Immature natural killer cell (primary cell): ENCODE measurements around the gene CSMD2. TPM values are rescaled to one million over a fixed set of nuclear protein-coding genes. Genes with fewer than 3 reads are reported as not detected.
A peak's percentile ranks its signal among the peaks of the same experiment; 100 is the strongest.

Experiments used
- DNase-seq, 3 donors: peaks; one replicate each; pipeline ENCODE4 v3.0.0; 2022; ENCODE audit warnings: mixed read lengths in 1 of 3
- H3K27ac Mint-ChIP-seq, 6 donors: one replicate each; pipeline ENCODE4 v1.8.0; 2020; ENCODE audit warnings: mixed read lengths in 6 of 6, mild to moderate bottlenecking in 5 of 6, inconsistent platforms in 4 of 6, moderate library complexity in 3 of 6
- H3K27me3 Mint-ChIP-seq, 3 donors: one replicate each; pipeline ENCODE4 v1.8.0; 2020 to 2021; ENCODE audit warnings: low read depth in 3 of 3, mild to moderate bottlenecking in 3 of 3, mixed read lengths in 3 of 3, moderate library complexity in 3 of 3, inconsistent platforms in 1 of 3
- H3K36me3 Mint-ChIP-seq, 3 donors: one replicate each; pipeline ENCODE4 v1.8.0; 2020; ENCODE audit warnings: mixed read lengths in 3 of 3, inconsistent platforms in 2 of 3, mild to moderate bottlenecking in 2 of 3
- H3K4me1 Mint-ChIP-seq, 2 donors: one replicate each; pipeline ENCODE4 v1.8.0; 2020; ENCODE audit warnings: inconsistent platforms in 2 of 2, mild to moderate bottlenecking in 2 of 2, mixed read lengths in 2 of 2, moderate library complexity in 1 of 2
- H3K4me3 Mint-ChIP-seq, 5 donors: one replicate each; pipeline ENCODE4 v1.8.0; 2020; ENCODE audit warnings: mild to moderate bottlenecking in 5 of 5, mixed read lengths in 5 of 5, inconsistent platforms in 3 of 5, moderate library complexity in 3 of 5
- H3K9me3 Mint-ChIP-seq, 6 donors: one replicate each; pipeline ENCODE4 v1.8.0; 2020; ENCODE audit warnings: mild to moderate bottlenecking in 6 of 6, mixed read lengths in 6 of 6, inconsistent platforms in 4 of 6, moderate library complexity in 3 of 6
- polyA plus RNA-seq, 3 donors: library from polyadenylated mRNA; unstranded; fragments of 300-500 nt; fragmentation: Illumina TruSeq; gene quantifications; one replicate each; pipeline ENCODE4 v1.2.3, GENCODE V29; 2021

CSMD2 gene
- polyA plus RNA-seq, 3 donors from 2014 or later: not detected

DNA sequence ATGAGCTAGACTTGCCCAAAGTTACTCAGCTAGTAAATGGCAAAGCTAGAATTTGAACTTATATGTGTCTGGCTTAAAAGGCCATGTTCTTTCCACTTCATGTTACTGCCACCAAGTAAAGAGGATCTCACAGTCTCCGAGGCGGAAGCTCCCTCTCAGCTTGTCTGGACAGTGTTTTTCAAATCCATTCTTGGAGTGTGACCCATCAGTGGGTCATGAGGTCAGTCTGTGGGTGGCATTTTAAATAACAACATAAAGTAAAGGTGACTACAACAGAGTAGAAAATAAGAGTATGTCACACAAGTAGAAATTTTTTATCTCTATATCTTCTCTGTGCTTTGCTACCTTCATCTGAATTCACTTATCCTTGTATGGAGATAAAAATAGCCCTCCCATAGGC is 304.4 kb downstream of the CSMD2 start:
- no peak overlapping the region for H3K27ac Mint-ChIP-seq
- H3K4me1 Mint-ChIP-seq: no peaks in the 10 kb centered on the region
- no peak overlapping the region for H3K4me3 Mint-ChIP-seq
- no peaks in the 10 kb centered on the region for H3K9me3 Mint-ChIP-seq
- no peaks in the 10 kb centered on the region for H3K36me3 Mint-ChIP-seq
- peaks cover 0 to 9% (median 8%) of the 10 kb centered on the region in 3 donors for H3K27me3 Mint-ChIP-seq
- no peak for DNase-seq

DNA sequence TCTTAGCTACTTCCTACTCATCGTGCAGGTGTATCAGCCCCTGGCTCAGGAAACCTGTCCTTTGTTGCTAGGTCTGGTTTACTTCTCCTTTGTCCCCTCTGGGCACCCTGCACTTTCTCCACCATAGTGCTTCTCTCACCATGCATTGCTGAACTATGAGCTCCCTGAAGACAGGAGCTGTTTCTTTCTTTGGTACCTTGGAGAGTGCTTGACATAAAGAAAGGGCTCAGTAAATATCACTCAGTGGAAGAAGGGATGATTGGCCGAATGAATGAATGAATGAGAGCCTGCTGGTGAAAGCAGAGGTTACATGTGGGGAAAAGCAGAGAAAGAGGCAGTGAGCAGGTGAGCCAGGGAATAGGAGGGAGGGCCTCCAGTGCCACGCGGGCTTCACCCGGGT is 310.9 kb downstream of the CSMD2 start:
- no peak for DNase-seq
- Mint-ChIP-seq H3K27me3 (peaks cover 4 to 10% (median 4%) of the 10 kb centered on the region in 3 donors), H3K9me3 (no peaks in the 10 kb centered on the region), H3K4me1 (no peaks in the 10 kb centered on the region), H3K27ac (no peak overlapping the region), H3K4me3 (no peak overlapping the region), H3K36me3 (no peaks in the 10 kb centered on the region)

- no peaks in the 10 kb centered on the region for H3K4me1 Mint-ChIP-seq
- H3K27me3 Mint-ChIP-seq: peaks cover 4 to 11% (median 4%) of the 10 kb centered on the region in 3 donors
- H3K9me3 Mint-ChIP-seq: no peaks in the 10 kb centered on the region
- no peak overlapping the region for H3K27ac Mint-ChIP-seq
- no peaks in the 10 kb centered on the region for H3K36me3 Mint-ChIP-seq
- DNase-seq: no peak
- no peak overlapping the region for H3K4me3 Mint-ChIP-seq
Observed at GRCh38 chr1:33853431-33853830, 311.6 kb downstream of the CSMD2 start.

DNA sequence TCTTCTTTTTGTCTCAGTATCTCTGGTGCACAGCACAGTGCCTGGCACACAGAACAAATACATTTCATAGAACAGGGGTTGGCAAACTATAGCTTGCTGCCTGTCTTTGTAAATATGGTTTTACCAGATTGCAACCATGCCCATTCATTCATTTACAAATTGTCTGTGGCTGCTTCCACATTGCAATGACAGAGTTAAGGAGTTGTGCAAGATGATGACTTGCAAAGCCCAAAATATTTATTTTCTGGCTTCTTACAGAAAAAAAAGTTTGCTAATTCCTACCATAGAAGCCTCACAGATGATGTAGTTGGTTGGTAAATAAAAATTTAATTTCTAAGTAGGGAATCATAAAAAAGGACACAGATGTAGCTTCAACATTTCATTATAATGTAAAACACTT is 312.3 kb downstream of the CSMD2 start:
- Mint-ChIP-seq H3K9me3 (no peaks in the 10 kb centered on the region), H3K4me1 (no peaks in the 10 kb centered on the region), H3K27ac (no peak overlapping the region), H3K36me3 (no peaks in the 10 kb centered on the region), H3K27me3 (peaks cover 4 to 11% (median 7%) of the 10 kb centered on the region in 3 donors), H3K4me3 (no peak overlapping the region)
- no peak for DNase-seq

DNA sequence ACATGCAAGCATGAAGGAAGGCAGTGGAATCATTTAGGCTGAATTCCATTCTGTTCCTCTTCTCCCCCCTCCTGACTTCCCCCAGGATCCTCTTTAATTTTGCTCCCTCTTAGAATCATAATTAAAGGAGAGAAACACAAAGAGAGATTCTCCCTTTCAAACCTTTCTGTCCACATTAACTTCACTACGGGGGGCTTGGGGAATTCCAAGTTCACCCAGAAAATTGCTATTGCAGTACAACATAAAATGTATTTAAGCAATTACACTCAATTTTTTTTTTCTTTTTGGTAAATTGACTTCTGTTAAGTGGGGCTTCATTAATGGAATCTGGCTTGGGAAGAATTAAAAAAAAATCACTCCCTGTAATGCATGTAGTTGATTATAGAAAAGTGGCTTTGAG is 314.5 kb downstream of the CSMD2 start:
- no peak for DNase-seq
- H3K36me3 Mint-ChIP-seq: no peaks in the 10 kb centered on the region
- no peaks in the 10 kb centered on the region for H3K4me1 Mint-ChIP-seq
- H3K4me3 Mint-ChIP-seq: no peak overlapping the region
- no peaks in the 10 kb centered on the region for H3K9me3 Mint-ChIP-seq
- no peak overlapping the region for H3K27ac Mint-ChIP-seq
- peaks cover 6% of the 10 kb centered on the region in 3 donors for H3K27me3 Mint-ChIP-seq

GRCh38 chr1:33849211-33849610 is 315.8 kb downstream of the CSMD2 start:
- no peaks in the 10 kb centered on the region for H3K36me3 Mint-ChIP-seq
- no peak for DNase-seq

DNA sequence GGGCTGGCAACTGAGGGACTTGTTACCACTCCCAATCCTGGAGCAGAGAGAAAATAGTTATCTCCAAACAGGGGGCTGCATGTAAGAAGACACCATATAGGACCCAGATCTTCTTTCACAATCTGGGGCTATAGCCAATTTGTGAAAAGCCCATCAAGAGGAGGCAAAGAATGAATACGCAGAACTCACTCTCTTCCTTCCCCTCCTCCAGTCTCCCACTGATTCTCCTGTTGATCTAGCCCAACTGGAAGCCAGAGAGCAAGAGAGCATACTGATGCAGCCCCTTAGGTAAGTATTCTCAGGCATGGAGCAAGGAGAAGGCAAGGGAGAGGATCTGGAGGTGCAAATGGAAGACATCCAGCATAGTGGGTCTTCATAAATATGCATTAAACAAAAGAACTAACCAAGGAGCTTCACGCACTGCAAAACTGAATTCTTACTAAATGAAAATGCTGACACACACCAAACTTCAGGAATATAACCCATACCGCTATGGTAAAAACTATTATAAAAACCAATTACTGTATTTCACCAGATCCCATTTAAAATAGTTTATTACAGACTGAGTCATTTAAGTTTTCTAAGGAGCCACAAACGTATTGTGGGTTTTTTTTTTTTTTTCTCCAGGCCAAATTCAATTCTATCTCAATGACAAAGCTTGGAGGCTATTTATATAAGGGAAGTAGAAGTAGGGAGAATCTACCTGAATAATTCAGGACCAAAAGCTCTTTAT is 316.7 kb downstream of the CSMD2 start:
- H3K4me3 Mint-ChIP-seq: no peak overlapping the region
- H3K9me3 Mint-ChIP-seq: no peaks in the 10 kb centered on the region
- H3K27ac Mint-ChIP-seq: no peak overlapping the region
- peaks cover 4 to 6% (median 6%) of the 10 kb centered on the region in 3 donors for H3K27me3 Mint-ChIP-seq
- H3K4me1 Mint-ChIP-seq: no peaks in the 10 kb centered on the region
- no peak for DNase-seq
- H3K36me3 Mint-ChIP-seq: no peaks in the 10 kb centered on the region

More at GRCh38 chr1:33849211-33849610, 315.8 kb downstream of the CSMD2 start:
- no peaks in the 10 kb centered on the region for H3K4me1 Mint-ChIP-seq
- H3K9me3 Mint-ChIP-seq: no peaks in the 10 kb centered on the region
- H3K27ac Mint-ChIP-seq: no peak overlapping the region
- no peak overlapping the region for H3K4me3 Mint-ChIP-seq
- H3K27me3 Mint-ChIP-seq: peaks cover 4 to 6% (median 6%) of the 10 kb centered on the region in 3 donors

GRCh38 chr1:33846861-33847260 is 318.2 kb downstream of the CSMD2 start:
- H3K9me3 Mint-ChIP-seq: no peaks in the 10 kb centered on the region
- H3K27ac Mint-ChIP-seq: no peak overlapping the region
- H3K4me1 Mint-ChIP-seq: no peaks in the 10 kb centered on the region
- DNase-seq: no peak
- no peak overlapping the region for H3K4me3 Mint-ChIP-seq
- peaks cover 3 to 6% (median 4%) of the 10 kb centered on the region in 3 donors for H3K27me3 Mint-ChIP-seq
- H3K36me3 Mint-ChIP-seq: no peaks in the 10 kb centered on the region

GRCh38 chr1:33844166-33844565 is 320.9 kb downstream of the CSMD2 start:
- H3K4me1 Mint-ChIP-seq: no peaks in the 10 kb centered on the region
- H3K27me3 Mint-ChIP-seq: peaks cover 2 to 4% (median 3%) of the 10 kb centered on the region in 3 donors
- H3K4me3 Mint-ChIP-seq: no peak overlapping the region
- no peaks in the 10 kb centered on the region for H3K36me3 Mint-ChIP-seq
- no peak overlapping the region for H3K27ac Mint-ChIP-seq
- DNase-seq: no peak
- H3K9me3 Mint-ChIP-seq: no peaks in the 10 kb centered on the region

GRCh38 chr1:33842348-33842747 is 322.7 kb downstream of the CSMD2 start:
- H3K4me3 Mint-ChIP-seq: no peak overlapping the region
- no peak overlapping the region for H3K27ac Mint-ChIP-seq
- no peaks in the 10 kb centered on the region for H3K36me3 Mint-ChIP-seq
- no peaks in the 10 kb centered on the region for H3K4me1 Mint-ChIP-seq
- peak in 1 of 3 donors; percentile 1 for DNase-seq
- peaks cover 0 to 6% (median 0%) of the 10 kb centered on the region in 3 donors for H3K27me3 Mint-ChIP-seq
- H3K9me3 Mint-ChIP-seq: peaks cover 0 to 3% (median 0%) of the 10 kb centered on the region in 6 donors

GRCh38 chr1:33841494-33841893 is 323.5 kb downstream of the CSMD2 start:
- peaks cover 0 to 6% (median 0%) of the 10 kb centered on the region in 3 donors for H3K27me3 Mint-ChIP-seq
- H3K36me3 Mint-ChIP-seq: no peaks in the 10 kb centered on the region
- H3K27ac Mint-ChIP-seq: no peak overlapping the region
- H3K9me3 Mint-ChIP-seq: peaks cover 0 to 3% (median 0%) of the 10 kb centered on the region in 6 donors
- DNase-seq: no peak
- H3K4me1 Mint-ChIP-seq: no peaks in the 10 kb centered on the region
- H3K4me3 Mint-ChIP-seq: no peak overlapping the region

DNA sequence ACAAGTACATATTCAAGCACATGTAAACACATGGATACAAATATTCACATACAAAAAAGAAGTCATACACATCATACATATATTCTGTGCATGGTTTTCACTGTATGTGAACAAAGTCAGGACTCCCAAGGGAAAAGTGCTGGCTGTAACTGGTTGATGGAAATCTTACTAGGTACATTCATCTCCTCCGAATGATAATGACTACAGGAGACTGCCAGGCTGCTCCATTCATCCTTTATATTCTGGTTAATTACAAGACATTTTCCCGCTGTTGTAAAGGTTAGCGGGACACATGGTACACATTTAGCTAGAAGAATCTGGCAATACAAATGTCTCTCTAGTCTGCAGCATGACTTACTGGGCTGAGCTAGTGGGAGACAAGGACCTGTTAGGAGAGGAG is 327.4 kb downstream of the CSMD2 start:
- Mint-ChIP-seq H3K9me3 (peaks cover 0 to 3% (median 0%) of the 10 kb centered on the region in 6 donors), H3K27me3 (peaks cover 0 to 4% (median 0%) of the 10 kb centered on the region in 3 donors), H3K36me3 (no peaks in the 10 kb centered on the region), H3K4me3 (no peak overlapping the region), H3K27ac (no peak overlapping the region), H3K4me1 (no peaks in the 10 kb centered on the region)
- DNase-seq: no peak

DNA sequence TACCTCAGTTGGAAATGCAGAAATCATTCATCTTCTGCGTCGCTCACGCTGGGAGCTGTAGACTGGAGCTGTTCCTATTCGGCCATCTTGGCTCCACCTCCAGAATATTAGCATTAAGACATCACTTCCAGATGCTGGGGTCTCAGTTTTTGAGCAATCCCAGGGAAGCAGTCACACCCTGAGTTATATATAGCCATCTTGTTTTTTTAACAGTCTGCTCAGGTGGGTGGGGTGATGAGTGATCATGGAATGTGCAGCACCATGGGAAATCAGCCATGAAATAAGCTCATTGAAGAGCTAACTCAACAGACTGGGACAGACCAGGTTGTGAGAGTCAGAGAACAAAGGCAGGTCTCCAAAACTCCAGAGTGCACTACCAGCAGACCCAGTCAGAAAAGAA is 328.1 kb downstream of the CSMD2 start:
- no peak overlapping the region for H3K27ac Mint-ChIP-seq
- no peak overlapping the region for H3K4me3 Mint-ChIP-seq
- no peaks in the 10 kb centered on the region for H3K4me1 Mint-ChIP-seq
- DNase-seq: no peak
- peaks cover 0 to 2% (median 0%) of the 10 kb centered on the region in 3 donors for H3K27me3 Mint-ChIP-seq
- peaks cover 0 to 3% (median 0%) of the 10 kb centered on the region in 6 donors for H3K9me3 Mint-ChIP-seq
- no peaks in the 10 kb centered on the region for H3K36me3 Mint-ChIP-seq

GRCh38 chr1:33828654-33829053 is 336.4 kb downstream of the CSMD2 start:
- Mint-ChIP-seq H3K4me3 (no peak overlapping the region), H3K9me3 (peaks cover 0 to 1% (median 0%) of the 10 kb centered on the region in 6 donors), H3K27me3 (peaks cover 2 to 6% (median 4%) of the 10 kb centered on the region in 3 donors), H3K36me3 (no peaks in the 10 kb centered on the region), H3K4me1 (no peaks in the 10 kb centered on the region), H3K27ac (no peak overlapping the region)
- DNase-seq: no peak

DNA sequence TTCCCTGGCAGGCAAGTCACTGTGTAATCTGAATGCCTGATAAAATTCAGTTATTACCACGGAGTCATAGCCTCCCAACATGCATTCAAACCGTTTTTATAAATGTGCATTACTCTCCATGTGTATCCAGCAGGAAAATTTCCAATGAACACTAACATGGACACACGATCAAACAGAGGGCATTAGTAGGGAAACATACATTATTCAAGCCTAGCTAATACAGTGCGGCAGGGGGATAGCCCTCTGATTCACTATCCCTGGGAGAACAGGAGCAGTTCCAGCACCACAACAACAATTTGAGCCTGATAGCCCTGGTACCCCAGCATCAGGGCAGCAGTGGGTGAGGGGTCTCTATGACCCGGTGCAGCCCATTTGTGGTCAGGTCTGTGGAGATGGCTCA is 337.0 kb downstream of the CSMD2 start:
- DNase-seq: no peak
- H3K9me3 Mint-ChIP-seq: peaks cover 0 to 1% (median 0%) of the 10 kb centered on the region in 6 donors
- peaks cover 2 to 6% (median 4%) of the 10 kb centered on the region in 3 donors for H3K27me3 Mint-ChIP-seq
- no peak overlapping the region for H3K4me3 Mint-ChIP-seq
- H3K4me1 Mint-ChIP-seq: no peaks in the 10 kb centered on the region
- H3K27ac Mint-ChIP-seq: no peak overlapping the region
- H3K36me3 Mint-ChIP-seq: no peaks in the 10 kb centered on the region
